ENCODE results near the gene PSORS1C2.
"Not testable (repeated sequence)": the region's sequence is repeated elsewhere in the genome, so short reads cannot be mapped to it uniquely, and the experiment has no call there.

The PSORS1C2 gene

GRCh38 chr6:31138982-31139381, at the start of gene PSORS1C2:
TSS of gene PSORS1C2 (minus strand) at chr6:31139066. CDS start at chr6:31139026, 40 bp downstream.
- no peak for DNase-seq
- intact Hi-C loops (cut with DNase I) = no loop called here

- intact Hi-C loops (cut with DNase I) = no loop called here
- DNase-seq = no peak
These were observed 48.9 kb upstream of the PSORS1C2 start for GRCh38 chr6:31187780-31188194.

DNA sequence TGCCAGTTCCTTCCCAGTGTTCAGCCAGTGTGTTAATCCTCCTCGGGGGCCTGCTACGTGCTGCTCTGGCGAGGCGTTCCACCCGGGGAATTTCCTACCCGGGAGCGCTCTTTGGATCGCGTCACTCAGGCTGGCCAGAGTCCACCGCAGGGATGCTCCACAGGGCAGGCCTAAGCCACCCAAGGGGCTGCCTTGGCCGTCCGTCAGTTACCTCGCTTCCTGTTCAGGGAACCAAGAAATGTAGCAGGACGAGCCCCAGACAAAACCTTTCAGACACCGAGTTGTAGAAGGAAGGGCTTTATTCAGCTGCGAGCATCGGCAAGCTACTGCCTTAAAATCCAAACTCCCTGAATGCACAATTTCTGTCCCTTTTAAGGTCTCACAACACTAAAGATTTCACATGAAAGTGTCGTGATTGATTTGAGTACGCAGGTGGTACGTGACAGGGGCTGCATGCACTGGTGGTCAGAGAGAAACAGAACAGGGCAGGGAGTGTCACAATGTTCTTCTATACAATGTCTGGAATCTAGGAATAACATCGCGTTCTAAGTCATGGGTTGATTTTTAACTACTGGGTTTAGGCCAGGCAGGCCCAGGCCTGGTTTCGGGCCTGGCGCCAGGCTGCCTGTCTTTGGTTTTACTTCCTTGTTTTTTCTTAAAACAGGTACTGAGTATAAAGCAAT, 47.3 kb upstream of the PSORS1C2 start:
- intact Hi-C loops (cut with DNase I) = no loop called here
- peak in 2 of 10 donors; percentile 24 to 62 for DNase-seq

DNA sequence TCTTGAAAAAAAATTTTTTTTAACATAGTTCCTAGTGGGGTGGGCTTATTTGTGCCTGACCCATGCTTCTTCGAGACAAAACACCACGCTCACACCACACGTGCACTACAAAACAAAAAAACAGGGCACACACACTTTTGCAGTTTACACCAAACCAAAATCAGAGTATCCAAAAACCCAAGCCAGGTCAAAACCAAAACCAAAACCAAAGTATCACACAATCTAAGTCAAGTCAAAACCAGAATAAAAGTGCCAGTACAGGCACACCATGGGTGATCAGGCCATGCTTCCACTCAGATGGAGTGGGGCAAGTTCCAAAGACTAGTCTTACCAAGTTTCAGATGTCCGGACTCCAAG, 46.8 kb upstream of the PSORS1C2 start:
- intact Hi-C loops (cut with DNase I); DNase-seq: not testable (repeated sequence)

DNA sequence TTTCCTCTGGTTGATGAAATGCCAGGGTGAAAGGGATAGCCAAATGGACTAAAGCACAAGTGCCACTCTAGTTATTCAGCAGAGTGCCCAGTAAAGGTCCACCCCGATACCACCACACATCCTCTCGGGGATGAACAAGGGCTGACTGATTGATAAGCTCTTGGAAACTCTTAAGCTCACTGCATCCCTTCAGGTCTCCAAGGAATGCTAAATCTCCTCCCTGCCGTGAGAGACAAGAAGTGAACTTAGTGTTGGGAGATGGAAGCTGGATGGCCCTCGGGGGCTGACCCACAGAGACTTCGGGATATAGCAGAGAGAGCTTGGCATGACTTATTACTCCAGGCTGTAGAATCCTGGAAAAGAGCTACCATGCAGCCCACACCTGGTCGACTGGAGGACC, 45.0 kb upstream of the PSORS1C2 start:
- intact Hi-C loops (cut with DNase I) = not testable (repeated sequence)
- peak in 1 of 10 donors; percentile 24 for DNase-seq

- intact Hi-C loops (cut with DNase I) = not testable (repeated sequence)
- peak in 1 of 10 donors; percentile 5 for DNase-seq
These were observed 44.4 kb upstream of the PSORS1C2 start for GRCh38 chr6:31183287-31183686.

GRCh38 chr6:31180500-31180899, 41.6 kb upstream of the PSORS1C2 start:
- DNase-seq = peak in 8 of 10 donors; percentile 40 to 93 (median 62)
- intact Hi-C loops (cut with DNase I) = no loop called here

- DNase-seq = peak in 1 of 10 donors; percentile 6
- intact Hi-C loops (cut with DNase I) = no loop called here
These were observed 41.0 kb upstream of the PSORS1C2 start for GRCh38 chr6:31179896-31180295.

DNA sequence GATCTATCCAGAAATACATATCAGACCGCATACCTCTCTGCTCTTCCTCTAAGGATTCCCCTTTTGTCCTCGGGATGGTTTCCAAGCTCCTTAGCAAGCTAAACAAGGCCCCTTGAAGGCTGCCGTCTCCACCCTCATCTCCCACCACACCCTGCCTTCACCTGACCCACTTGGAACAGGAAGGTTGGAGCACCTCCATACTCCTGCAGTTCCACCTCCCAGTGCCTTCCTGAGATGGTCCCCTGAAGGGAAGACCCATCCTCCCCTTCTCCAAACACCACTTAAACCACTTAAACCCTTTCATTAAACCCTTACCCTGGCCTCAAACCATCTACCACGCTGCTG, 40.1 kb upstream of the PSORS1C2 start:
- peak in 1 of 10 donors; percentile 36 for DNase-seq
- intact Hi-C loops (cut with DNase I) = no loop called here

GRCh38 chr6:31178143-31179041, 39.5 kb upstream of the PSORS1C2 start:
- intact Hi-C loops (cut with DNase I) = no loop called here
- DNase-seq = peak in 2 of 10 donors; percentile 5 to 9

GRCh38 chr6:31175971-31176370, 37.1 kb upstream of the PSORS1C2 start:
- intact Hi-C loops (cut with DNase I) = no loop called here
- peak in 1 of 10 donors; percentile 70 for DNase-seq

DNA sequence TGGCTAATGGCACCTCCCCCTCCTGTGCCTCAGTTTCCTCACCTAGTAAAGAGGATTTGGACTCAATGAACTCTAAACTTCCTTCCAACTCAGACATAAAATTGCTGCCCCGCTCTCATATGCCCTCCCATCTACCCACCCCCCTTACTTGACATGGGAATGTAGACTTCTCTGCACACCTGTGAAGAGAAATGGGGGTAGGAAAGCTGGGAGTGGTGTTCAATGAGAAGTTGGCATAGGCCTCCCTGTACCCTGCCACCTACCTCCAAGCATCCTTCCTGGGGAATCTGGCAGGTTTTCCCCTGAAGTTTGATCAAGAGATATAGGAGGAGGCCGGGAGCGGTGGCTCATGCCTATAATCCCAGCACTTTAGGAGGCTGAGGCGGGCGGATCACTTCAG, 35.5 kb upstream of the PSORS1C2 start:
- intact Hi-C loops (cut with DNase I) = no loop called here
- peak in 1 of 10 donors; percentile 66 for DNase-seq

DNA sequence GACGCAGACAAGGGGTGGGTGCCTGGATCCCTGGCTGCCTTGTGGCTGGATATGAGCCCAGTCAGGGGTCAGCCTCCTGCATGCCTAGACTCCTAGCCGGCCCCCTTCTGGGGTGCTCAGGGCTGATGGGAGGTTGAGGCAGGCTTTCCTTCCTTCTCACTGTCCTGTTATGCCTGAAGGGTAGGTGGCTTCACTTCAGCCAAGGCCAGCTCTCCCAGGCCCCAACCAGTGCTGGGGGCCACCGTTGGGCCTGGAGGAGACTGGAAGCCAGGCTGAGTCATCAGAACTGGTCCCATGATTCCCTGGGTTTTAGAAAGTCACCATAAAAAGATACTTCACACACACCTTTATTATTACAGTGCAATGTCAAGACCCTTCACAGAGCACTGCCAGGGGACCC, 34.5 kb upstream of the PSORS1C2 start:
- peak in 1 of 10 donors; percentile 38 for DNase-seq
- intact Hi-C loops (cut with DNase I) = no loop called here

DNA sequence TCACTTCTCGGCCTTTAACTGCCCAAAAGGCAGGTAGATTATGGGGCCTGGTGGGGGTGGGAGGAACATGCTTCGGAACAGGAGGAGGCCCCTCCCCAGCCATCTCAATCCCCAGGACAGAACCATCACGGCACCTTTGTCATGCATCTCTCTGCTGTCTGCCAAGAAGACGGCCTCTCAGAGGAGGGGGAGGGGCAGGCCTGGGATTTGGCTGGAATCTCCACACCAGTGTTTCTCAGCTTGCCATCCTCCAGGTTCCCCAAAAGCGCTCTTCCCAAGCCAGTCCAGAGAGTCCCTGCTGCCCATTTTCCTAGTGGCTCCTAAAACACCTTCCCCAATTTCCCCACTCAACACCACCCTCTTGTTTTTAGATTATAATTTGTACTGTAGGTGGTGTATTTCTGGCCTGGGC, 34.1 kb upstream of the PSORS1C2 start:
- DNase-seq = peak in 1 of 10 donors; percentile 16
- intact Hi-C loops (cut with DNase I) = no loop called here

- intact Hi-C loops (cut with DNase I) = no loop called here
- peak in 1 of 10 donors; percentile 49 for DNase-seq
These were observed 33.4 kb upstream of the PSORS1C2 start for GRCh38 chr6:31171931-31172905.

DNA sequence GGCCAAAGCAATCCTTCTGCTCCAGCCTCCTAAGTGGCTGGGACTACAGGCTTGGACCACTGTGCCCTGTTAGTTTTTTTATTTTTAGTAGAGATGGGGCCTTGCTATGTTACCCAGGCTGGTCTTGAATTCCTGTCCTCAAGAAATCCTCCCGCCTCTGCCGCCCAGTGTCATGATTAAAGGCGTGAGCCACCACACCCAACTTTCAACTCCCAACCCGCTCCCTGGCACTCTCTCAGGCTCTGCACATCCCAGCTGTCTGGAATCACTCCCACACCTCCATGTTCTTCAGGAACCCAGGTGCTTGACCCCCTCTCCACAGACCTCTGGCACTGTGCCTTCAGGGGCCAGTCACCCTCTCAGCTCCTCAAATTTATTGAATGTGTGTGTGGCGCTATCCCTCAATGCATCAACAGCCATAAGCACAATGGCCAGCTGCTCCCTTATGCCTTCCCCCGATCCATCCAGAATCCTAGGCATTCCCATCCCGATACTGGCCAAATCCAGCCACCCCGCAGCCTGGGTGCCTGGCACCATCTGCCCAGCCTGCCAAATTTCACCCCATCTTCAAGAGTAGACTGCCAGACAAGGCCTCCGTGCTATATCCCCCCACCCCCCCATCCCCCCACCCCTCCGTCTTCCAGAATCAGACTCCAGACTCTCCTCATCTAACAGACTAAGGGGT, 32.3 kb upstream of the PSORS1C2 start:
- intact Hi-C loops (cut with DNase I) = no loop called here
- peak in 1 of 10 donors; percentile 70 for DNase-seq

DNA sequence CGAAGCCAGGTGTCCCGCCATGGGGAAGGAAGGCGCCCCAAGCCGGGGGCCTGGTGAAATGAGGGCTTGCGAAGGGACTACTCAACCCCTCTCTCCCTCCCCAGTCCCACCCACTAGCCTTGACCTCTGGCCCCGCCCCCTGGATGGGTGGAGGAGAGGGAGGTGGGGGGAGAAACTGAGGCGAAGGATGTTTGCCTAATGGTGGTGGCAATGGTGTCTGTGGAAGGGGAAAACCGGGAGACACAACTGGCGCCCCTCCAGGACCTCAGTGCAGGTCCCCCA, 31.7 kb upstream of the PSORS1C2 start, which contains the start of gene POU5F1:
TSS of gene POU5F1 (minus strand) at position 83 of the 282 bp plus-strand sequence. CDS start at position 21, 62 bp downstream.
- intact Hi-C loops (cut with DNase I) = no loop called here
- DNase-seq = peak in 1 of 10 donors; percentile 18

GRCh38 chr6:31169858-31170599, 31.2 kb upstream of the PSORS1C2 start:
- intact Hi-C loops (cut with DNase I) = not testable (repeated sequence)
- DNase-seq = peak in 1 of 10 donors; percentile 72
